Heart right ventricle (tissue), 16 donors: Measurements from ENCODE around the gene RASGRF2. TPM values are rescaled to one million over a fixed set of nuclear protein-coding genes. Genes with fewer than 3 reads are reported as not detected.

ENCODE experiments used
- ATAC-seq, 8 donors: fragments of 200-7000 bp; cut with Tn5 transposase; one replicate each; pipeline ENCODE4 v1.9.1; 2020; ENCODE audit warnings: mild to moderate bottlenecking in 8 of 8, moderate library complexity in 8 of 8, moderate number of reproducible peaks in 1 of 8
- DNase-seq, 2 donors: peaks; one replicate each; pipeline ENCODE4 v3.0.0-alpha.2; 2020
- H3K27ac ChIP-seq, 10 donors: fragments of 200-600 bp; sonication (generic) in 2 of 10; one replicate each; pipeline versions ENCODE4 v1.5.0 to v1.8.0; 2020 to 2022; ENCODE audit warnings: mild to moderate bottlenecking in 3 of 10
- H3K27me3 ChIP-seq, 7 donors: fragments of 200-600 bp; one replicate each; pipeline ENCODE4 v1.8.0; 2021 to 2022; ENCODE audit warnings: mild to moderate bottlenecking in 2 of 7
- H3K36me3 ChIP-seq, 9 donors: fragments of 200-600 bp; sonication (generic) in 1 of 9; one replicate each; pipeline versions ENCODE4 v1.5.0 to v1.8.0; 2020 to 2022; ENCODE audit warnings: mild to moderate bottlenecking in 2 of 9
- H3K4me1 ChIP-seq, 9 donors: fragments of 200-600 bp; sonication (generic) in 1 of 9; one replicate each; pipeline versions ENCODE4 v1.5.0 to v1.8.0; 2020 to 2022; ENCODE audit warnings: mild to moderate bottlenecking in 4 of 9
- H3K4me3 ChIP-seq, 10 donors: fragments of 200-600 bp; sonication (generic) in 2 of 10; one replicate each; pipeline versions ENCODE4 v1.5.0 to v1.8.0; 2020 to 2022; ENCODE audit warnings: mild to moderate bottlenecking in 7 of 10, moderate library complexity in 2 of 10
- H3K9me3 ChIP-seq, 11 donors: fragments of 200-600 bp in 10 of 11; sonication (generic) in 2 of 11; one replicate each; pipeline versions ENCODE4 v1.5.0 to v1.8.0; 2013 to 2022; ENCODE audit warnings: mild to moderate bottlenecking in 2 of 11, control low read depth in 1 of 11, moderate library complexity in 1 of 11
- WGBS, 2 donors: extraction: QIAGEN DNeasy Blood & Tissue Kit; methylation state at CpG; one replicate each; pipeline ENCODE4 v1.1.7; 2013; ENCODE audit warnings: inconsistent platforms in 1 of 2; 5-methylcytosine and 5-hydroxymethylcytosine counted together
- intact Hi-C, 10 donors: fragments of 100-400 bp; cut with DNase I; formaldehyde crosslinking; loops; one replicate each; pipeline versions ENCODE4 v1.11.1 to v1.14.2; 2022
- polyA plus RNA-seq, 2 donors: library from polyadenylated mRNA; stranded (reverse); fragments of 200-250 nt; gene quantifications; one replicate each; pipeline ENCODE4 v1.2.3, GENCODE V29; 2013
- total RNA-seq, 10 donors: library from RNA; stranded (reverse); fragmentation: NEBNext Ultra II Directional in 3 of 10; extraction: Animal tissue kit (Norgen Biotek cat#: 25700) in 3 of 10; gene quantifications; one replicate each; pipeline versions ENCODE4 v1.2.1 to v1.2.4, GENCODE V29; 2021 to 2023
- TF ChIP-seq, protein P1 (sequence below), 9 donors: fragments of 200-600 bp; sonication (generic) in 2 of 9; IDR thresholded peaks; one replicate each; pipeline versions ENCODE4 v1.5.0 to v1.8.0; 2021 to 2022; ENCODE audit warnings: antibody characterized with exemption in 9 of 9, mild to moderate bottlenecking in 5 of 9, moderate library complexity in 1 of 9
- donor health status: Arrhythmogenic right ventricular cardiomyopathy.
- donor health status: ischemic (EF 13 %, LVEDD 7.1; RV severe dilation, severe dysfunction).
- donor health status: healthy with polysubstance abuse.
- donor health status: DM: no; HTN: yes; CAD: no.
- donor health status: DM: no; HTN: no; CAD: no.
- donor health status: ischemic (EF 25% LVEDD 6.9; RV normal size, moderate dysfunction).
- donor health status: ischemic (EF 25% LVEDD 5.7; RV mildly dilated, moderate dysfunction).
- donor health status: healthy.
- donor health status: DM: yes; HTN: yes; CAD: no.
- donor health status: Ischemic cardiomyopathy.
- donor health status: ischemic (EF 35%, LVEDD 5.7; RV mildly dilated, moderate dysfunction).
- donor health status: nonischemic (EF 11% LVEDD 7.7; RV severe dilation, severe dysfunction).
- donor health status: DM: yes; HTN: yes; CAD: no.
- donor health status: PGD.
- donor health status: ischemic (EF 29% LVEDD 5.4; RV normal size, mild dysfunction).
- donor health status: nonischemic (EF 23%, LVEDD 6.1; RV moderate dilation, normal function).

Gene RASGRF2
- total and polyA plus RNA-seq, 12 donors: 2.9 to 13.4 (median 6.8) TPM

- H3K27me3 ChIP-seq: no peaks in the 10 kb centered on the region
- no peaks in the 10 kb centered on the region for H3K9me3 ChIP-seq
- intact Hi-C loops: no loop called here
- no peak for DNase-seq
- 79 to 96% methylated on average over 8 of the region's 8 CpGs for WGBS, 2 donors
- no peaks in the 10 kb centered on the region for H3K36me3 ChIP-seq
- H3K4me3 ChIP-seq: no peak overlapping the region
- no peak overlapping the region for H3K27ac ChIP-seq
- TF ChIP-seq, protein P1, sequence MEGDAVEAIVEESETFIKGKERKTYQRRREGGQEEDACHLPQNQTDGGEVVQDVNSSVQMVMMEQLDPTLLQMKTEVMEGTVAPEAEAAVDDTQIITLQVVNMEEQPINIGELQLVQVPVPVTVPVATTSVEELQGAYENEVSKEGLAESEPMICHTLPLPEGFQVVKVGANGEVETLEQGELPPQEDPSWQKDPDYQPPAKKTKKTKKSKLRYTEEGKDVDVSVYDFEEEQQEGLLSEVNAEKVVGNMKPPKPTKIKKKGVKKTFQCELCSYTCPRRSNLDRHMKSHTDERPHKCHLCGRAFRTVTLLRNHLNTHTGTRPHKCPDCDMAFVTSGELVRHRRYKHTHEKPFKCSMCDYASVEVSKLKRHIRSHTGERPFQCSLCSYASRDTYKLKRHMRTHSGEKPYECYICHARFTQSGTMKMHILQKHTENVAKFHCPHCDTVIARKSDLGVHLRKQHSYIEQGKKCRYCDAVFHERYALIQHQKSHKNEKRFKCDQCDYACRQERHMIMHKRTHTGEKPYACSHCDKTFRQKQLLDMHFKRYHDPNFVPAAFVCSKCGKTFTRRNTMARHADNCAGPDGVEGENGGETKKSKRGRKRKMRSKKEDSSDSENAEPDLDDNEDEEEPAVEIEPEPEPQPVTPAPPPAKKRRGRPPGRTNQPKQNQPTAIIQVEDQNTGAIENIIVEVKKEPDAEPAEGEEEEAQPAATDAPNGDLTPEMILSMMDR (IDR thresholded peaks at IDR 0.05): no peak
- H3K4me1 ChIP-seq: peaks cover 0 to 26% (median 12%) of the 10 kb centered on the region in 9 donors
- no peak for ATAC-seq
These were observed 185.3 kb downstream of the RASGRF2 start for GRCh38 chr5:81145329-81145935.

- H3K4me3 ChIP-seq: no peak overlapping the region
- WGBS, 2 donors: 92 to 98% methylated on average over 1 of the region's 1 CpG
- no peaks in the 10 kb centered on the region for H3K9me3 ChIP-seq
- ATAC-seq: no peak
- intact Hi-C loops: no loop called here
- no peaks in the 10 kb centered on the region for H3K36me3 ChIP-seq
- no peak for DNase-seq
- TF ChIP-seq, protein P1 (IDR thresholded peaks at IDR 0.05): no peak
- H3K4me1 ChIP-seq: peaks cover 0 to 20% (median 6%) of the 10 kb centered on the region in 9 donors
- no peak overlapping the region for H3K27ac ChIP-seq
- H3K27me3 ChIP-seq: no peaks in the 10 kb centered on the region
These were observed 185.9 kb downstream of the RASGRF2 start for GRCh38 chr5:81146031-81146430.

DNA sequence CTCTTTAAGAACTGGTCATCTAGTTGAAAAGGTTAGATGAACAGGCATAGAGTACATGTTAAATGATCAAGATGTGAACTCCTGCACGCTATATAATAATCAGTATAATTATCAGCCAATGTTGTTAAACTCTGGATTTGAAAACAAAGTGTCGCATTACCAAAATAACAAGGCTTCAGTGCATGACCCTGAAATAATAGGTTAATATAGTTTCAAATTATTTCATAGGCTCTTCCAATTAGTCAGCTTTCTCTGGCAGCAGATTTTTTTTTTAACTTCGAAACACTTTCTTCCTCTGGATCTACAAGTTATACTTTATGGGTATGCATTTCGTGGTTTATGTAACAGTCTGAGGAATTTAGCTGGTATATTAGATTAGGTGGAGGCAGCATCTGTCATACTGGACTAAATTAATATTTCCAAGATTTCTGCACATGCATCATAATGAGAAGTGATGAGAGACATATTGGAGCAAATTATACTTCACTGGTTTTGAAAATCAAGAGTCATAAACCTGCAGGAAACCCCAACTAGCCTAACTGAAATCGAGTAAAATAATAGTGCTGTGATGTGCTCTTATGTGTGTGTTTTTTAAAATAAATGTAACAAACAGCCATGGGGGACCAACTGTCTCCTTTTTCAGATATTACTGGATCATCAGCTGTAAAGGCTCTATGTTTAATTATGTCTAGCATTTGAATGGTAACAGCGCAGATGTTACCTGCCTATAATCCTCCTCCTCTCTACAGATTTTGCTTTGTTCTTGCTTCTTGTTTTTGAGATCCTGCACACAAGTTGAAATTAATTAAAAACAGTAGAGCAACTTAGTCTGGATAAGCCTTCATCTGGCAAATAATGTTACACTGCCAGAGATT, 187.1 kb downstream of the RASGRF2 start:
- no peak for ATAC-seq
- 60 to 77% methylated on average over 6 of the region's 6 CpGs for WGBS, 2 donors
- peaks cover 0 to 9% (median 0%) of the 10 kb centered on the region in 9 donors for H3K4me1 ChIP-seq

DNA sequence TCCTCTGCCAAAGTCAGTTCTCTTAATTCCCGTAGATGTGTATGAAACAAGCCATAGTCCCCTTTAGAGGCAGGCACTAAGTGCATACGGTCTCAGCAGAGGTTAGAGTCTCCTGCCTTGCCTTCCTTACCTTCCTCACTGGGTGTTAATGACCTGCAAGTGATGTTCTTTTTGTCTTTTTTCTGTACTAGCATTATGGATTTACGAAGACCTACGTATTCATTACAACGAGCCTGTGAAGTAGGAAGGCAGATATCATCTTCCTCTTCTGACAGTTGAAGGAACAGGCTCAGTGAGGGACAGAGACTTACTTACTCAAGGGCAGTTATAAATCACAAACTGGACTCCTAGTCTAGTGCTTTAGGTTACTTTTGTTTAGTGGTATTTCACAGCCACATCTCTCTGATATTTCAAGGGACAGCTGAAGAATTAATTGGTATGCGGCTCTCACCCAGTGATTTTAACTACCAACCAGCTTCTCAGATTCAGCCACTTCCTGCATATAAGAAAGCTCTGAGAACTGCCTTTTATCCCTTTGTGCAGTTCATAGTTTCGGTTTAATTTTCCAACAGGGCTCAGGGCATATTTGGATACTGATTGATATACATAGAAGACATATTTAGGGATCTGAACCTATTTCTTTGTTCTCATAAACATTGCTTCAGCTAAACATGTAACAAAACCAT, 187.9 kb downstream of the RASGRF2 start:
- Histone ChIP-seq H3K4me3 (no peak overlapping the region), H3K27ac (no peak overlapping the region), H3K27me3 (no peaks in the 10 kb centered on the region), H3K9me3 (no peaks in the 10 kb centered on the region), H3K36me3 (no peaks in the 10 kb centered on the region), H3K4me1 (peaks cover 0 to 7% (median 0%) of the 10 kb centered on the region in 9 donors)
- WGBS, 2 donors: 72 to 73% methylated on average over 7 of the region's 7 CpGs
- no peak for ATAC-seq
- TF ChIP-seq, protein P1 (IDR thresholded peaks at IDR 0.05): no peak
- DNase-seq: no peak
- intact Hi-C loops: no loop called here

More for the DNA sequence above, 187.1 kb downstream of the RASGRF2 start:
- Histone ChIP-seq H3K9me3 (no peaks in the 10 kb centered on the region), H3K4me3 (no peak overlapping the region), H3K27me3 (no peaks in the 10 kb centered on the region), H3K36me3 (no peaks in the 10 kb centered on the region), H3K27ac (no peak overlapping the region)
- intact Hi-C loops: no loop called here
- TF ChIP-seq, protein P1 (IDR thresholded peaks at IDR 0.05): no peak
- DNase-seq: no peak
